CD8-positive, alpha-beta memory T cell (primary cell): ENCODE measurements around the gene USP9Y. TPM values are rescaled to one million over a fixed set of nuclear protein-coding genes. Genes with fewer than 3 reads are reported as not detected.

Source experiments
- CTCF ChIA-PET: fragments of 350-600 bp; sonication (Branson Sonifier 250); formaldehyde crosslinking; loops from one replicate; lab custom pipeline; 2021; ENCODE audit warnings: antibody characterized with exemption; lab: Charles Lee
- POLR2A ChIA-PET: fragments of 350-600 bp; sonication (Branson Sonifier 250); formaldehyde crosslinking; loops from one replicate; lab custom pipeline; 2021; ENCODE audit warnings: antibody characterized with exemption; lab: Charles Lee
- DNase-seq, 5 donors: peaks; one replicate each; pipeline versions ENCODE4 v3.0.0 to v3.0.0-alpha.2; 2020 to 2022; ENCODE audit warnings: mixed read lengths in 1 of 5
- H3K27ac ChIP-seq: one replicate; pipeline ENCODE4 v1.7.0; 2013; ENCODE audit warnings: low read depth, mild to moderate bottlenecking, low read length, moderate library complexity
- H3K27me3 ChIP-seq: 2 replicates; pipeline ENCODE4 v1.7.0; 2013; ENCODE audit warnings: low read length, mild to moderate bottlenecking; ENCODE audit not compliant: insufficient read depth, poor library complexity, severe bottlenecking
- H3K36me3 ChIP-seq: 2 replicates; pipeline ENCODE4 v1.7.0; 2013; ENCODE audit warnings: mild to moderate bottlenecking, low read length, moderate library complexity; ENCODE audit not compliant: insufficient read depth
- H3K4me1 ChIP-seq: 2 replicates; pipeline ENCODE4 v1.7.0; 2013; ENCODE audit warnings: mild to moderate bottlenecking, low read length, moderate library complexity; ENCODE audit not compliant: insufficient read depth
- H3K4me3 ChIP-seq: 2 replicates; pipeline ENCODE4 v1.7.0; 2013; ENCODE audit warnings: mild to moderate bottlenecking, low read length
- H3K9me3 ChIP-seq: 2 replicates; pipeline ENCODE4 v1.7.0; 2013; ENCODE audit warnings: mild to moderate bottlenecking, low read length
- H3K27ac Mint-ChIP-seq, 8 donors: one replicate each; pipeline ENCODE4 v1.8.0; 2020 to 2021; ENCODE audit warnings: mixed read lengths in 8 of 8, mild to moderate bottlenecking in 6 of 8, inconsistent platforms in 3 of 8, moderate library complexity in 3 of 8
- H3K27me3 Mint-ChIP-seq, 2 donors: one replicate each; pipeline ENCODE4 v1.8.0; 2020 to 2021; ENCODE audit warnings: mixed read lengths in 2 of 2, mild to moderate bottlenecking in 1 of 2, moderate library complexity in 1 of 2
- H3K36me3 Mint-ChIP-seq, 3 donors: one replicate each; pipeline ENCODE4 v1.8.0; 2020 to 2021; ENCODE audit warnings: mixed read lengths in 3 of 3, inconsistent platforms in 1 of 3, mild to moderate bottlenecking in 1 of 3
- H3K4me1 Mint-ChIP-seq, 3 donors: one replicate each; pipeline ENCODE4 v1.8.0; 2020 to 2021; ENCODE audit warnings: mixed read lengths in 3 of 3, inconsistent platforms in 1 of 3, mild to moderate bottlenecking in 1 of 3
- H3K4me3 Mint-ChIP-seq, 7 donors: one replicate each; pipeline ENCODE4 v1.8.0; 2020 to 2021; ENCODE audit warnings: mixed read lengths in 7 of 7, mild to moderate bottlenecking in 6 of 7, moderate library complexity in 4 of 7, inconsistent platforms in 2 of 7
- H3K9me3 Mint-ChIP-seq, 5 donors: one replicate each; pipeline ENCODE4 v1.8.0; 2020 to 2022; ENCODE audit warnings: mixed read lengths in 5 of 5, mild to moderate bottlenecking in 3 of 5, moderate library complexity in 2 of 5, inconsistent platforms in 1 of 5
- polyA plus RNA-seq: library from polyadenylated mRNA; unstranded; fragments of 300-500 nt; fragmentation: Illumina TruSeq; gene quantifications from one replicate; pipeline ENCODE4 v1.2.3, GENCODE V29; 2021
- total RNA-seq, 2 experiments: library from RNA; stranded (reverse); gene quantifications; one replicate each; pipeline ENCODE4 v1.2.3, GENCODE V29; 2021

The USP9Y gene
- total and polyA plus RNA-seq, 3 experiments from 2014 or later, result 13.0 to 15.0 TPM; not detected in 1

GRCh38 chrY:12741414-12741813 is 40.4 kb downstream of the USP9Y start:
- Histone ChIP-seq H3K9me3 (no peaks in the 10 kb centered on the region), H3K4me3 (no peak overlapping the region), H3K27ac (no peak overlapping the region), H3K36me3 (no peaks in the 10 kb centered on the region), H3K4me1 (no peaks in the 10 kb centered on the region), H3K27me3 (no peaks in the 10 kb centered on the region)
- Mint-ChIP-seq H3K27ac (no peak overlapping the region), H3K27me3 (no peaks in the 10 kb centered on the region), H3K4me1 (peaks cover 0 to 3% (median 0%) of the 10 kb centered on the region in 3 donors), H3K4me3 (no peak overlapping the region), H3K9me3 (no peaks in the 10 kb centered on the region), H3K36me3 (peaks cover 0 to 67% (median 0%) of the 10 kb centered on the region in 3 donors)
- ChIA-PET POLR2A (no interaction called here), CTCF (no interaction called here)
- DNase-seq, result no peak

- H3K36me3 ChIP-seq, result no peaks in the 10 kb centered on the region
- ChIA-PET POLR2A (no interaction called here), CTCF (no interaction called here)
- Mint-ChIP-seq H3K4me3 (no peak overlapping the region), H3K4me1 (peaks cover 0 to 3% (median 0%) of the 10 kb centered on the region in 3 donors), H3K9me3 (no peaks in the 10 kb centered on the region), H3K27me3 (no peaks in the 10 kb centered on the region), H3K36me3 (peaks cover 0 to 68% (median 0%) of the 10 kb centered on the region in 3 donors), H3K27ac (no peak overlapping the region)
- H3K4me3 ChIP-seq, result no peak overlapping the region
- H3K4me1 ChIP-seq, result no peaks in the 10 kb centered on the region
- H3K9me3 ChIP-seq, result no peaks in the 10 kb centered on the region
- no peaks in the 10 kb centered on the region for H3K27me3 ChIP-seq
- no peak for DNase-seq
- H3K27ac ChIP-seq, result no peak overlapping the region
Measured at GRCh38 chrY:12742725-12743124, 41.7 kb downstream of the USP9Y start.

GRCh38 chrY:12744091-12744490 is 43.1 kb downstream of the USP9Y start:
- H3K4me1 Mint-ChIP-seq, result peaks cover 0 to 10% (median 0%) of the 10 kb centered on the region in 3 donors
- Histone ChIP-seq H3K9me3 (no peaks in the 10 kb centered on the region), H3K36me3 (no peaks in the 10 kb centered on the region), H3K4me1 (no peaks in the 10 kb centered on the region), H3K4me3 (no peak overlapping the region), H3K27me3 (no peaks in the 10 kb centered on the region), H3K27ac (no peak overlapping the region)
- H3K9me3 Mint-ChIP-seq, result no peaks in the 10 kb centered on the region
- no peak overlapping the region for H3K4me3 Mint-ChIP-seq
- no peak overlapping the region for H3K27ac Mint-ChIP-seq
- ChIA-PET POLR2A (no interaction called here), CTCF (no interaction called here)
- peaks cover 0 to 70% (median 0%) of the 10 kb centered on the region in 3 donors for H3K36me3 Mint-ChIP-seq
- DNase-seq, result no peak
- H3K27me3 Mint-ChIP-seq, result no peaks in the 10 kb centered on the region

GRCh38 chrY:12749293-12749692 is 48.3 kb downstream of the USP9Y start:
- Mint-ChIP-seq H3K4me1 (peaks cover 0 to 23% (median 0%) of the 10 kb centered on the region in 3 donors), H3K9me3 (no peaks in the 10 kb centered on the region), H3K27me3 (no peaks in the 10 kb centered on the region)

GRCh38 chrY:12752856-12753255 is 51.8 kb downstream of the USP9Y start:
- Mint-ChIP-seq H3K4me1 (peaks cover 0 to 33% (median 0%) of the 10 kb centered on the region in 3 donors), H3K36me3 (peaks cover 0 to 58% (median 0%) of the 10 kb centered on the region in 3 donors), H3K27ac (no peak overlapping the region), H3K27me3 (no peaks in the 10 kb centered on the region), H3K4me3 (no peak overlapping the region), H3K9me3 (no peaks in the 10 kb centered on the region)
- DNase-seq, result no peak
- Histone ChIP-seq H3K9me3 (no peaks in the 10 kb centered on the region), H3K4me3 (no peak overlapping the region), H3K27ac (no peak overlapping the region), H3K36me3 (no peaks in the 10 kb centered on the region), H3K4me1 (no peaks in the 10 kb centered on the region), H3K27me3 (no peaks in the 10 kb centered on the region)
- CTCF ChIA-PET, result no interaction called here
- POLR2A ChIA-PET, result no interaction called here

More at GRCh38 chrY:12749293-12749692, 48.3 kb downstream of the USP9Y start:
- no peaks in the 10 kb centered on the region for H3K4me1 ChIP-seq
- no peak overlapping the region for H3K4me3 ChIP-seq
- peaks cover 0 to 60% (median 0%) of the 10 kb centered on the region in 3 donors for H3K36me3 Mint-ChIP-seq
- CTCF ChIA-PET, result no interaction called here
- H3K27ac ChIP-seq, result no peak overlapping the region
- H3K27me3 ChIP-seq, result no peaks in the 10 kb centered on the region
- POLR2A ChIA-PET, result no interaction called here
- no peak for DNase-seq
- no peaks in the 10 kb centered on the region for H3K9me3 ChIP-seq
- H3K36me3 ChIP-seq, result no peaks in the 10 kb centered on the region
- peak overlapping the region in 1 of 8 donors; percentile 11 for H3K27ac Mint-ChIP-seq
- no peak overlapping the region for H3K4me3 Mint-ChIP-seq

- CTCF ChIA-PET, result no interaction called here
- no peak for DNase-seq
- no peaks in the 10 kb centered on the region for H3K4me1 ChIP-seq
- no peaks in the 10 kb centered on the region for H3K9me3 ChIP-seq
- POLR2A ChIA-PET, result no interaction called here
- H3K27me3 Mint-ChIP-seq, result no peaks in the 10 kb centered on the region
- H3K36me3 ChIP-seq, result no peaks in the 10 kb centered on the region
- H3K4me1 Mint-ChIP-seq, result peaks cover 0 to 10% (median 0%) of the 10 kb centered on the region in 3 donors
- peaks cover 0 to 58% (median 0%) of the 10 kb centered on the region in 3 donors for H3K36me3 Mint-ChIP-seq
- no peak overlapping the region for H3K4me3 ChIP-seq
- H3K27ac ChIP-seq, result no peak overlapping the region
- no peak overlapping the region for H3K4me3 Mint-ChIP-seq
- no peak overlapping the region for H3K27ac Mint-ChIP-seq
- no peaks in the 10 kb centered on the region for H3K9me3 Mint-ChIP-seq
- H3K27me3 ChIP-seq, result no peaks in the 10 kb centered on the region
Measured at GRCh38 chrY:12756021-12756420, 55.0 kb downstream of the USP9Y start.

- ChIA-PET CTCF (no interaction called here), POLR2A (no interaction called here)
- H3K27me3 ChIP-seq, result no peaks in the 10 kb centered on the region
Measured at GRCh38 chrY:12765976-12766375, 64.9 kb downstream of the USP9Y start.

GRCh38 chrY:12784521-12784920 is 83.5 kb downstream of the USP9Y start:
- Histone ChIP-seq H3K36me3 (peaks cover 5% of the 10 kb centered on the region), H3K4me1 (no peaks in the 10 kb centered on the region), H3K9me3 (no peaks in the 10 kb centered on the region), H3K4me3 (no peak overlapping the region), H3K27me3 (no peaks in the 10 kb centered on the region), H3K27ac (no peak overlapping the region)
- H3K36me3 Mint-ChIP-seq, result peaks cover 0 to 79% (median 0%) of the 10 kb centered on the region in 3 donors
- no peak overlapping the region for H3K4me3 Mint-ChIP-seq
- CTCF ChIA-PET, result no interaction called here
- no peak for DNase-seq
- H3K27me3 Mint-ChIP-seq, result no peaks in the 10 kb centered on the region
- POLR2A ChIA-PET, result no interaction called here
- no peak overlapping the region for H3K27ac Mint-ChIP-seq
- H3K4me1 Mint-ChIP-seq, result peaks cover 0 to 4% (median 0%) of the 10 kb centered on the region in 3 donors
- no peaks in the 10 kb centered on the region for H3K9me3 Mint-ChIP-seq

More at GRCh38 chrY:12765976-12766375, 64.9 kb downstream of the USP9Y start:
- Mint-ChIP-seq H3K27me3 (no peaks in the 10 kb centered on the region), H3K4me1 (no peaks in the 10 kb centered on the region), H3K36me3 (peaks cover 0 to 59% (median 0%) of the 10 kb centered on the region in 3 donors), H3K9me3 (no peaks in the 10 kb centered on the region), H3K4me3 (no peak overlapping the region), H3K27ac (peak overlapping the region in 1 of 8 donors; percentile 45)
- Histone ChIP-seq H3K4me3 (no peak overlapping the region), H3K4me1 (no peaks in the 10 kb centered on the region), H3K9me3 (no peaks in the 10 kb centered on the region), H3K36me3 (no peaks in the 10 kb centered on the region), H3K27ac (no peak overlapping the region)
- DNase-seq, result no peak
